ENCODE measurements around the gene NUDC. TPM values are rescaled to one million over a fixed set of nuclear protein-coding genes. Genes with fewer than 3 reads are reported as not detected.
A peak's percentile ranks its signal among the peaks of the same experiment; 100 is the strongest.

Gene NUDC
- total and polyA plus RNA-seq, 2 of the 13 experiments (the other 11 are each of a cell fraction or from before 2014, with no cell fraction given) = 34.7 to 104 TPM

DNA sequence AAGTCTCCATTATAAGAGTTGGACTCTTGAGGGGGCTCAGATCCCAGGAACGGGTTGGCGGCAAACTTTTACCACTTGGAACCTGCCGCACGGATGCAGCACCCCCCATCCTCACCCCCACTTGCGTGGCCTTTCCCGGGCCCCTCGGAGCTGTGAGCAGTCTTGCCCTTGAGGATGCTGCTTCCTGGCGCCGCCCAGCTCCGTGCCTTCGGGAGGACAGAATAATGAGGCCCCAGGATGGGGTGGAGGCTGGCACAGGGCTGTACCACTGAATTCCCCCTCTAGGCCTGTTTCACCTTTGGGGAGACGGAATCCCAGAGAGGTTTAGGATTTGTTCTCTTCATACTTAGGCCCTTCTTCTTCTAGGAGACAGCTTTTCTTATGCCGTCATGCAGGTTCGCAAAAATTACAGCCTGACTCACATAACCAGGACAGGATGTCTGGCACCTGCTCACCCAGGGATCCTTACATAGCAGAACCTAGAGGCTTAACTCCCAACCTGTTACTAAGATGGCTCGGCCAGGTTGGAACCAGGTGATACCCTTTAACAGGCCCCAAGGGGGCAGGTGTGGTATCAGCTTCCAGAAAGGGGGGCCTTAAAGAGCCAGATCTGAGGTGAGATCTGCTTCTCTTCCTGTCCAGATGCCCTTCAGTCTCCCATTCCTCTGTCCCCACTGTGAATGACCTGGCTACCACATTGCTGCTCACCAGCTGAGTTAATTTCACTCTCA, 73.4 kb downstream of the NUDC start:
- H3K27me3 ChIP-seq (ENCODE audit: control insufficient read depth in 1 of 2, insufficient read depth in 2 of 2, low read length in 2 of 2) = no peaks in the 10 kb centered on the region; a peak in 1 of 5 replicates
- ChIA-PET POLR2A (interaction anchor here (0.9 to 12.9 kb wide), 17 partner anchors 9 to 239 kb away, joined by 3 to 253 read pairs (median 9); partner anchors contain the start of genes GPATCH3, KDF1, NR0B2 and TENT5B), CTCF (ENCODE audit: low intra/inter-chr PET ratio, low total read pairs) (no interaction called here)
- FAIRE-seq (no peak), DNase-seq (ENCODE audit: low spot score) (no peak), ATAC-seq (no peak)
- H3K4me3 ChIP-seq (replicated peaks in 1 of 3; ENCODE audit: insufficient read depth in 1 of 3, low read depth in 2 of 3, low read length in 3 of 3) = peak overlapping the region; percentile 92 to 97 (median 96)
- peak overlapping the region; percentile 95 for H3K9ac ChIP-seq (ENCODE audit: insufficient read depth, low read depth, low read length)
- no peak overlapping the region for H2AFZ ChIP-seq (ENCODE audit: low read length)
- H3K4me1 ChIP-seq (ENCODE audit: insufficient read depth, low read length) = peaks cover 78% of the 10 kb centered on the region
- H3K4me2 ChIP-seq (ENCODE audit: low read depth, low read length) = peak overlapping the region; percentile 99
- in situ Hi-C loops (cut with HindIII; ENCODE audit: extremely low pct_ligation_motif_present, low pct_unique_long_range_greater_than_20kb) = loop anchor here (5.0 kb wide), 2 partner anchors 33 to 83 kb away; partner anchors contain the start of genes KDF1 and NR0B2
- 0% methylated on average over 5 of the region's 15 CpGs for WGBS (ENCODE audit: low lambda C conversion rate)
- BruUV-seq (replicated peaks) = TSS peak; percentile 47
- H3K36me3 ChIP-seq (replicated peaks in 1 of 2; ENCODE audit: control insufficient read depth in 1 of 2, insufficient read depth in 2 of 2, low read length in 2 of 2) = 0 out of 5 replicates have a peak, but pooled peaks cover 1 to 3% of the 10 kb centered on the region in 2 experiments
- intact Hi-C loops (cut with micrococcal nuclease; ENCODE audit: unreplicated experiment) = no loop called here
- H4K20me1 ChIP-seq (ENCODE audit: insufficient read depth, low read length) = peaks cover 56% of the 10 kb centered on the region
- peak overlapping the region; percentile 60 for H3K27ac ChIP-seq (ENCODE audit: extremely low read length, insufficient read depth, low read length)
- no peaks in the 10 kb centered on the region for H3K9me3 ChIP-seq (ENCODE audit: low read length)
- peaks cover 34% of the 10 kb centered on the region for H3K79me2 ChIP-seq (ENCODE audit: insufficient read depth, low read length)
- TF ChIP-seq, protein P1, sequence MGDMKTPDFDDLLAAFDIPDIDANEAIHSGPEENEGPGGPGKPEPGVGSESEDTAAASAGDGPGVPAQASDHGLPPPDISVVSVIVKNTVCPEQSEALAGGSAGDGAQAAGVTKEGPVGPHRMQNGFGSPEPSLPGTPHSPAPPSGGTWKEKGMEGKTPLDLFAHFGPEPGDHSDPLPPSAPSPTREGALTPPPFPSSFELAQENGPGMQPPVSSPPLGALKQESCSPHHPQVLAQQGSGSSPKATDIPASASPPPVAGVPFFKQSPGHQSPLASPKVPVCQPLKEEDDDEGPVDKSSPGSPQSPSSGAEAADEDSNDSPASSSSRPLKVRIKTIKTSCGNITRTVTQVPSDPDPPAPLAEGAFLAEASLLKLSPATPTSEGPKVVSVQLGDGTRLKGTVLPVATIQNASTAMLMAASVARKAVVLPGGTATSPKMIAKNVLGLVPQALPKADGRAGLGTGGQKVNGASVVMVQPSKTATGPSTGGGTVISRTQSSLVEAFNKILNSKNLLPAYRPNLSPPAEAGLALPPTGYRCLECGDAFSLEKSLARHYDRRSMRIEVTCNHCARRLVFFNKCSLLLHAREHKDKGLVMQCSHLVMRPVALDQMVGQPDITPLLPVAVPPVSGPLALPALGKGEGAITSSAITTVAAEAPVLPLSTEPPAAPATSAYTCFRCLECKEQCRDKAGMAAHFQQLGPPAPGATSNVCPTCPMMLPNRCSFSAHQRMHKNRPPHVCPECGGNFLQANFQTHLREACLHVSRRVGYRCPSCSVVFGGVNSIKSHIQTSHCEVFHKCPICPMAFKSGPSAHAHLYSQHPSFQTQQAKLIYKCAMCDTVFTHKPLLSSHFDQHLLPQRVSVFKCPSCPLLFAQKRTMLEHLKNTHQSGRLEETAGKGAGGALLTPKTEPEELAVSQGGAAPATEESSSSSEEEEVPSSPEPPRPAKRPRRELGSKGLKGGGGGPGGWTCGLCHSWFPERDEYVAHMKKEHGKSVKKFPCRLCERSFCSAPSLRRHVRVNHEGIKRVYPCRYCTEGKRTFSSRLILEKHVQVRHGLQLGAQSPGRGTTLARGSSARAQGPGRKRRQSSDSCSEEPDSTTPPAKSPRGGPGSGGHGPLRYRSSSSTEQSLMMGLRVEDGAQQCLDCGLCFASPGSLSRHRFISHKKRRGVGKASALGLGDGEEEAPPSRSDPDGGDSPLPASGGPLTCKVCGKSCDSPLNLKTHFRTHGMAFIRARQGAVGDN (CRISPR knock-in tag; IDR thresholded peaks at IDR 0.05) = peak; percentile 46
- TF ChIP-seq, protein P2, sequence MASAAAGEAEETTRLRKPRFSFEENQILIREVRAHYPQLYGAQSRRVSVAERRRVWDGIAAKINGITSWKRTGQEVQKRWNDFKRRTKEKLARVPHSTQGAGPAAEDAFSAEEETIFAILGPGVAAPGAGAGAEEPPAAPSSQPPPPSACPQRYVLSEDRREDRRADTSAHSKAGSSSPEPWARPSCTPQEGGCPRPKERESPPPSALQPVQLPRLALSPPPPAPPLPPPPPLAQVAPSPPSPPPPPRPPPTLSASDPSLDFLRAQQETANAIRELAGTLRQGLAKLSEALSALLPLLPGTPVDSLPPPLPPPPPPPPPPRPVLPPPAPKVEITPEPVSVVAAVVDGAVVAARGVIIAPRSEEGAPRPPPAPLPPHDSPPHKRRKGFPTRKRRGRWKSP (CRISPR knock-in tag; IDR thresholded peaks at IDR 0.05) = peak; percentile 62; the same call in 1 of the 2 replicates
- TF ChIP-seq, protein P3, sequence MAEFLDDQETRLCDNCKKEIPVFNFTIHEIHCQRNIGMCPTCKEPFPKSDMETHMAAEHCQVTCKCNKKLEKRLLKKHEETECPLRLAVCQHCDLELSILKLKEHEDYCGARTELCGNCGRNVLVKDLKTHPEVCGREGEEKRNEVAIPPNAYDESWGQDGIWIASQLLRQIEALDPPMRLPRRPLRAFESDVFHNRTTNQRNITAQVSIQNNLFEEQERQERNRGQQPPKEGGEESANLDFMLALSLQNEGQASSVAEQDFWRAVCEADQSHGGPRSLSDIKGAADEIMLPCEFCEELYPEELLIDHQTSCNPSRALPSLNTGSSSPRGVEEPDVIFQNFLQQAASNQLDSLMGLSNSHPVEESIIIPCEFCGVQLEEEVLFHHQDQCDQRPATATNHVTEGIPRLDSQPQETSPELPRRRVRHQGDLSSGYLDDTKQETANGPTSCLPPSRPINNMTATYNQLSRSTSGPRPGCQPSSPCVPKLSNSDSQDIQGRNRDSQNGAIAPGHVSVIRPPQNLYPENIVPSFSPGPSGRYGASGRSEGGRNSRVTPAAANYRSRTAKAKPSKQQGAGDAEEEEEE (CRISPR knock-in tag; IDR thresholded peaks at IDR 0.05; ENCODE audit: borderline replicate concordance) = no peak
- TF ChIP-seq ZFYVE20 (CRISPR knock-in tag; IDR thresholded peaks at IDR 0.05; ENCODE audit: borderline replicate concordance, low read depth) = no peak
- peak; percentile 15; the same call in 1 of the 2 replicates for TF ChIP-seq SPEN (CRISPR knock-in tag; IDR thresholded peaks at IDR 0.05; ENCODE audit: low read depth)
- TF ChIP-seq ZNF468 (CRISPR knock-in tag; IDR thresholded peaks at IDR 0.05) = no peak
- peak; percentile 16; the same call in 1 of the 2 replicates for TF ChIP-seq RBFOX2 (IDR thresholded peaks at IDR 0.05; ENCODE audit: low read depth, low read length)
- TF ChIP-seq RXRB (CRISPR knock-in tag; IDR thresholded peaks at IDR 0.05; ENCODE audit: borderline replicate concordance) = 0 out of 2 replicates have a peak, but pooled peaks have one; percentile 18
- TF ChIP-seq ZKSCAN8 (CRISPR knock-in tag; IDR thresholded peaks at IDR 0.05; ENCODE audit: borderline replicate concordance) = 0 out of 2 replicates have a peak, but pooled peaks have one; percentile 41
- no peak for TF ChIP-seq SMC3 (IDR thresholded peaks at IDR 0.05; ENCODE audit: low read length)
- TF ChIP-seq TGIF2 (CRISPR knock-in tag; IDR thresholded peaks at IDR 0.05) = 0 out of 2 replicates have a peak, but pooled peaks have one; percentile 35
- TF ChIP-seq, protein P4, sequence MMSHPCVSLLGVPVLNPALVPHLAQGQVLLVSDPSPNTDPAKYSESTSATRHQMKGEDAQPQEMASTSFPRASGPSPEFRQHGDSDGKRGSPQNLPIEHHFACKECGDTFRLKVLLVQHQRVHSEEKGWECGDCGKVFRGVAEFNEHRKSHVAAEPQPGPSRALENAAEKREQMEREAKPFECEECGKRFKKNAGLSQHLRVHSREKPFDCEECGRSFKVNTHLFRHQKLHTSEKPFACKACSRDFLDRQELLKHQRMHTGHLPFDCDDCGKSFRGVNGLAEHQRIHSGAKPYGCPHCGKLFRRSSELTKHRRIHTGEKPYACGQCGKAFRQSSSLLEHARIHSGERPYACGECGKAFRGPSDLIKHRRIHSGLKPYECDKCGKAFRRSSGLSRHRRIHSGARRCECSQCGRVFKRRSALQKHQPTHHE (CRISPR knock-in tag; IDR thresholded peaks at IDR 0.05; ENCODE audit: borderline replicate concordance) = no peak
- no peak for TF ChIP-seq HNRNPK (IDR thresholded peaks at IDR 0.05; ENCODE audit: low read depth, low read length, poor library complexity, severe bottlenecking)
- no peak for TF ChIP-seq ZFP36L1 (CRISPR knock-in tag; IDR thresholded peaks at IDR 0.05)

Data from HepG2 (cell line).